GM21717 (cell line): ENCODE measurements around the gene FBXO15.

Experiments used
- ATAC-seq: cut with Tn5 transposase; IDR thresholded peaks from one replicate; pipeline ENCODE4 v1.9.1; 2021; ENCODE audit warnings: mild to moderate bottlenecking, moderate library complexity; ENCODE audit not compliant: unreplicated experiment

Gene FBXO15

DNA sequence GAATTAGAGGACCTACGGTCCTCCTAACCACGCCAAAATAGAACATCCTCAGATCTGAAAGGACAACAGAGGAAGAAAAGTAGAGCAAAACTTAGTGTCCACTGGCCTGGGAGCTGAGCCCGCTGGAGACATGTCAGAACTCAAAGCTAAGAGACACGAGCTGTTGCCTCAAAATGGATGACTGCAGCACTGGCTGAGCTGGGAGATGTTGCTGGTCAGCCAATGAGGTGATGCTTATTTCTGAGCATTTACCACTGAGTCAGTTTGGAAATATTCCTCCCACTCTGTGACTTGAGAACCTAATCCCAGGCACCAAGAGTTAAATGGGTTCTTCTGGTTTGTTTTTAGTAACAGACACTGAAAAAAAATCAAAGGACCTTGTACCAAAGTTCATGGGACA, 32.6 kb downstream of the FBXO15 start:
- ATAC-seq, result no peak

DNA sequence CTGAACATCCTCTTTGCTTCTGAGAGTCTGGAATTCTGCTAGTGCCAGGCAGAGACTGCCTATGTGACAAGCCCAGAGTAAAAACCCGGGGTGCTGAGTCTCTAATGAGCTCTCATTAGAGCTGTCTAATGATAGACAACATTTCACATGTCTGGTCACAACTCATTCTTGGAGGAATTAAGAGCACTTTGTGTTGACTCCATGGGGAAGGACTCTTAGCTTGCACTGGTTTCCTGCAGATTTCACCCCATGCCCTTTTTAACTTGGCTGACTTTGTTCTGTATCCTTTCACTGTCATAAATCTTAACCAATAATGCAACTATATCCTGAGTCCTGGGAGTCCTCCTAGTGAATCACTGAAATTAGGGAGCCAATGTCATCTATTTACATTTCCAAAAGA, 33.5 kb downstream of the FBXO15 start:
- no peak for ATAC-seq

- ATAC-seq, result no peak
Measured at GRCh38 chr18:74113711-74114110, 33.9 kb downstream of the FBXO15 start.

GRCh38 chr18:74110976-74111375, 36.7 kb downstream of the FBXO15 start:
- ATAC-seq, result no peak

DNA sequence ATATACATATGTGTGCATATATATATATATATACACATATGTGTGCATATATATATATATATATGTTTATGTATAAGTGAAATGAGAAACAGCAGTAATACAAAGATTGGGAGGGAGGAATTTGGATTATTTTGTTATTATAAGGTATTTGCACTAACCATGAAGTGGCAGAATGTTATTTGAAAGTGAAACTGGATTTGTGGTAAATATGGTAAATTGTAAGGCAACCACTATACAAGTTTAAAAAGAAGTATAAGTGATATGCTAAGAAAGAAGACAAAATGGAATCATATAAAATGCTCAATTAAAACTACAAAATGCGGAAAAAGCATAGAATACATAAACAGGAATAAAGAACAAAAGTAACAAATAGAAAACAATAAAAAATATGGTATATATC, 37.5 kb downstream of the FBXO15 start:
- no peak for ATAC-seq

GRCh38 chr18:74108460-74108859, 39.2 kb downstream of the FBXO15 start:
- ATAC-seq, result no peak

- no peak for ATAC-seq
Measured at GRCh38 chr18:74097803-74098202, 49.8 kb downstream of the FBXO15 start.

- no peak for ATAC-seq
Measured at GRCh38 chr18:74092922-74093321, 54.7 kb downstream of the FBXO15 start.

DNA sequence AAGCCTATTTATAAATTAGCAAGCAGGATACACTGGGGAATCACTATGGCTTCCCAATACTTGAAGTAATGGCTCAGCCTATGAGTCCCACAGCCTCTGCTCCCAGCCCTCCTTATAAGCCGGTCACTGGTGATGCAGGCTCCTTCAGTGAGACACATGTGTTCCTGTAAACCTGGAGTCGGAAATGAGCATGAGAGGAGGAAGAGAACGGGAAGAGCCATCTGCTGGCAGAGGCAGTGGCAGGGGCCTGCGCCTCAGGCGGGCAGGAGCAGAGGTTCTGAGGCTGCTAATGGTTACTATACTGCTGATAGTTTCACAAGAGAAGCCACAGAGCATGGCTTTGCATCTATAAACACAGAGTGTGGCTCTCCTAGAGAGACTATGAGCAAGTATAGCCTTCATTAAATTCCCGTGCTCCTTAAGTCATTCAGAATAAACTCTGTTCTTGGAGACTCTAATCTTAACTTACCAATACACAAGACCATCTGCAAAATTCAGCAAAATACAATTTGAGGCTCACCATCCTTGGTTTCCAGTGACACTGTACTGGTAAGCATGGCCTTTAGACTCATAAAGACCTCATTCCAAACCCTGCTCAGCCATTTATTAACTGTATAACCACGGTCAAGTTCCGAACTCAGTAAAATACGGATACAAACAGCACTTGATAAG, 63.3 kb downstream of the FBXO15 start:
- no peak for ATAC-seq

- ATAC-seq, result no peak
Measured at GRCh38 chr18:74083557-74083952, 64.1 kb downstream of the FBXO15 start.

GRCh38 chr18:74082742-74083556, 64.7 kb downstream of the FBXO15 start:
- ATAC-seq, result no peak

DNA sequence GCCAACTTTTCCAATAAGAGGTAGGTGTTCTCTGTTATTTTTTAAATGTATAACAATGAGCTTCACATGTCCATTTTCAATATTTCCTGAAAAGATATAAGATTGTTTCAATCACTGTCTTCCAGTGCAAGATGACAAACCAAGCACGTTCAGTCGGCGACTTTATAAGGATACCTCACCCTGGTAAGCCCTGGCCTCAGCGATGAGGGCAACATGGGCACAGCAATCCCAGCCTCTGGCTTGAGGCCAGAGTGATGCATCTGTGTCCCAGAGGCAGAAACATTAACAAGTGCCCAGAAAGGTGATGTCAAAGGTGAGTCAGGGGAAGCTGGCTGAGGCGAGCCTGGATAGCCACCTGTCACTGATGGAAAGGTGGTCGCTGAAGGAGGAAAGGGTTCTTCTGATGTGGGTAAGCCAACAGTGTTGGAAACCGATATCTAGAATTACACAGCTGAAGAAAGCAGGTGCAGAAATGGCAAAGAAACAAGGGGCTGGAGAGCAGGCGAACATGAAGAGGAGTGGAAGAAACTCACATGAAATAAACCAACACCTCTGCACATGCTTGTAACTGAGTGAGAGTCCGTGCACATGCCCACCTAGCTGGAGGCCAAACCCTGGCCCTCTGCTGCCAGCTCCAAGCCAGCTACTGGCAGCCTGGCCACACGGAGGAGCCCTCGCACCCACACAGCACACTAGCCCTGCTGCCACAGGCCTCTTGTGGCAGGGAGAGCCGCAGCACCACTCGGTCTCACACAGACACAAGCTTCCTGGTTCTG, 65.5 kb downstream of the FBXO15 start:
- no peak for ATAC-seq

GRCh38 chr18:74078257-74078656, 69.4 kb downstream of the FBXO15 start:
- no peak for ATAC-seq

GRCh38 chr18:74074668-74075564, 72.7 kb downstream of the FBXO15 start:
- no peak for ATAC-seq

DNA sequence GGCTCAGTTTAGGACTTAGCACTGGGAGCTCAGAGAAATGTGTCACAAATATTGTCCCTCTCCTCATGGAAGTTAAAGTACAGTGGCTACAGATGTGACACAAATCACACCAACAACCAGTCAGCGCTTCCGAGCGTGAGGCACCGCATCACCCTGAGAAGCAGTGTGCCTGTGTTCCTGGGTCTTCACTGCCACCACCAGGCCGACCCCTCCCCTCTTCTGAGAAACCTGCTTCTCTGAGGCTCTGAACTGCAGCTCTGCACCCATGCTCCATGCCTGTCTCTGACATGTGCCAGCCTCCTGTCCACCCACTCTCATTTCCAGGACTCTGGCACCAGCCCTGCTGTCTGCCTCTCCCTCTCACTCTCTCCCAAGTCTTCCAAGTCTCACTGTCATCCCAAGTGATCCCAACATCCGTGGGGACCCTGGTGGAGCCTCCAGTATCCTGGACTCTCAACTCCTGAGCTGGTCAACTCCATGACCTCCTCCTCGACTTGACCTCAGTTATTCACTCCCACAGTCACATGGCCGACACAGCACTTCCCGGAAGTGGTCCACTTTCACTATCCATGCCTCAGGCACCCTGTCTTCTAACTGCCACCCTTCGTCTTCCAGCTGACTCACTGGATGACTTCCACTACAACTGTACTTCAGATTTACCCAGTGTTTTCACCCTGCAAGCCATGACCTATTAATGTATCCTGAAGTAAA, 73.5 kb downstream of the FBXO15 start:
- ATAC-seq, result no peak

- ATAC-seq, result no peak
Measured at GRCh38 chr18:74069178-74070050, 78.2 kb downstream of the FBXO15 start.

DNA sequence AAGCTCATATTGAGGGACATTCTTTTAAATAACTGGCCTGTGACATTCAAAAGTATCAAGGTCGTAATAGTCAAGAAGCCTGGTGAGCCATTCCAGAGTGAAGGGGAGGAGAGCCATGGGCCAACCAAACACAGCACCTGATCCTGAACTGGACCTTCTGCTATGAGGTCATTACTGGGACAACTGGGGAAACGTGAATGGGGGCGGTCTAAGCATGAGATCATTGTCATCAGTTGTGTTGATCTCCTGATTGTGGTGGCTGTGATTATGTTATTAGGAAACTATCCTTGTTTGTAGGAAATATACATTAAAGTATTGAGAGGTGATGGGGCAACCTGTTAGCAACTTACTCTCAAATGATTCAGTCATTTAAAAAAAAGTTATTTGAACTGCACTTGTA, 79.3 kb downstream of the FBXO15 start:
- ATAC-seq, result no peak

- no peak for ATAC-seq
Measured at GRCh38 chr18:74066018-74066417, 81.6 kb downstream of the FBXO15 start.

GRCh38 chr18:74065366-74065765, 82.3 kb downstream of the FBXO15 start:
- no peak for ATAC-seq
